Stimulated activated CD4-positive, alpha-beta T cell treated with anti-CD3 and anti-CD28 coated beads, Interleukin-15, amount 100 ng/mL, for 1 hour (primary cell): ENCODE data around the gene DNAAF3.
"Not testable (repeated sequence)": the region's sequence is repeated elsewhere in the genome, so short reads cannot be mapped to it uniquely, and the experiment has no call there.

Experiments used
- DNase-seq, 2 donors: peaks; one replicate each; pipeline ENCODE4 v3.0.0-alpha.2; 2020; ENCODE audit warnings: low read depth in 1 of 2, low spot score in 1 of 2

Gene DNAAF3

DNA sequence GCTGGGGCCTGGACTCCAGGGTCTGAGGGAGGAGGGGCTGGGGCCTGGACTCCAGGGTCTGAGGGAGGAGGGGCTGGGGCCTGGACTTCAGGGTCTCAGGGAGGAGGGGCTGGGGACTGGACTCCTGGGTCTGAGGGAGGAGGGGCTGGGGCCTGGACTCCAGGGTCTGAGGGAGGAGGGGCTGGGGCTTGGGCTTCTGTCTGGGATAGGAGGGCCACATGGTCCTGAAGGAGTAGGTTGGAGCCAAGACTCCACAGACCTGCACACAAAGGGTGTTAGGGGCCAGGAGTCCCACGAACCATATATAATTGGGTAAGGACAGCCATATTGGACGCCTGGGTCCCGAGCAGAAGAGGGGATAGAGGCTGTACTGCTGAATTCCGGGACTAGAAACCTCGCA is 10.6 kb downstream of the DNAAF3 start:
- DNase-seq: not testable (repeated sequence)

DNA sequence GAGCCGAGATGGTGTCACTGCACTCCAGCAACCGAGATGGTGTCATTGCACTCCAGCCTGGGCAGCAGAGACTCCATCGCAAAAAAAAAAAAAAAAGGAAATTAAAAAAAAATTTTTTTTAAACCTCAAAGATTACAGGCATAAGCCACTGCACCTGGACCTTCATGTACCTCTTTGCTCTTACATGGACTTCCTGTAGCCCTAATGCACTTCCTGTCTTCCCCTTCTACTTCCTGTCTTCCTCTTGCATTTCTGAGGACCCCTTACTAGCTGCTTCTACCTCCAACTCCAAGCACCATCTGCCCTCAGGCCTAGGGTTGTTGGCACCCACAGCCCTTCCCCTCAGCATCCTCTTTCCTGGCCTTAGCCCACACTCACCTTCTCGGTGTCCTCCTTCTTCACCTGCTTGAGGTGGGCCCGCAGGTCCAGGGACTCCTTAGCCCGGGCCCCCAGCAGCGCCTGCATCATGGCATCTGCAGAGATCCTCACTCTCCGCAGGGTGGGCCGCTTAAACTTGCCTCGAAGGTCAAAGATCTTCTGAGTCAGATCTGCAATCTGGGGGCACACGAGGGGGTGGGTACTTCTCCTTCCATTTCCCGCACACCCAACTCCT is 12.7 kb downstream of the DNAAF3 start:
- DNase-seq: no peak

DNA sequence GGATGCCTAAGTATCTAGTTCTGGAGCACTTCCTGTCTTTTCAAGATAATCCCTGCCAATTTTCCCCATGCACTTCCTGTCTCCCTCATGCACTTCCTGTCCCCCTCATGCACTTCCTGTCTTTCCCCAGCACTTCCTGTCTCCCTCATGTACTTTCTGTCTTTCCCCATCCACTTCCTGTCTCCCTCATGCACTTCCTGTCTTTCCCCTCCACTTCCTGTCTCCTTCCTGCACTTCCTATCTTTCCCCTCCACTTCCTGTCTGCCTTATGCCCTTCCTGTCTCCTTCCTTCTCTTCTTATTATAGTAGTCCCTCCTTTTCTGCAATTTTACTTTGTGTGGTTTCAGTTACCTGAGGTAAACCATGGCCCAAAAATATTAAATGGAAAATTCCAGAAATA is 14.4 kb downstream of the DNAAF3 start:
- no peak for DNase-seq

DNA sequence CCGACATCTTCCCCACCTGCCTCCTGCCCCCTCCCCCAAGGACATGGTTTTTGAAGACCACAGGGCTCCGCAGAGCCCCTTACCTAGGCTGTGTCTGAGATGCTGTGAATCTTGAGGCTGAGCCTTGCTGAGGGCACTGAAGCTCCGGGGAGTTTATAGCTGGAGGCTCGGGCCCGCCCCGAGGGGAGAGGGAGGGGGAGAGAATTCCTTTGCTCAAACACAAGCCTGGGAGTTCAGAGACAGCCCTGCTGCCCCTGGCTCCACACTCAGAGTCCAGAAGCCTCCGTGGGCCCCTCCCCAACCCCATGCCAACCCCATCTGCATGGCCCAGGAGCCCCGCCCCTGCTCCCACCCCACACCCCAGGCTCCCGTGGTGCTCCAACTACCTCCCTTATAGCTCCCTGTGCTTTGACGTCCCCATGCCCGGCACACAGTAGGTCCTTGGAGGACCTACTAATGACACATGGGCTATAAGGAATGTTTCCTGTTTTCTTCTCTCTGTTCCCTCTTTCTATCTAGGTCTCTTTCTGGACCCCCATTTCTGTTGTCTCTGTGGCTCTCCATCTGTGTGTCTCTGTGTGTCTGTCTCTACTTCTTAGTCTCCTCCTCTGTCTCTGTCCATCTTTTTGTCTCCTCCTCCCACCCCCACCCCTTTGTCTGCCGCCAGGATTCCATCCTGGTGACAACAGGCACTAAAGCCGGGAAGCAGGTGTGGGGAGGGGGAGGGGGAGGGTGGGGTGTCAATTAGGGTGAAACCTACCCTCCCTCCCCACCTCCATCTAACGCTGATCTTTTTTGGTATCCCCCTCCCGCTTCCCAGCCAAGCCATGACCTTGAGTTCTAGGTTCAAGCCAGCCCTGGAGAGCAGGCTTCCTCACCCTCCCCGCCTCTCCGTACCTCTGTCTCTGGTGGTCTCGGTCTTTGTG is 17.1 kb downstream of the DNAAF3 start, which contains the start of gene TNNT1:
TNNT1 (minus strand) TSS at position 129 of the 926 bp plus-strand sequence. CDS start 2,049 bp downstream, outside the sequence.
- DNase-seq: no peak

DNA sequence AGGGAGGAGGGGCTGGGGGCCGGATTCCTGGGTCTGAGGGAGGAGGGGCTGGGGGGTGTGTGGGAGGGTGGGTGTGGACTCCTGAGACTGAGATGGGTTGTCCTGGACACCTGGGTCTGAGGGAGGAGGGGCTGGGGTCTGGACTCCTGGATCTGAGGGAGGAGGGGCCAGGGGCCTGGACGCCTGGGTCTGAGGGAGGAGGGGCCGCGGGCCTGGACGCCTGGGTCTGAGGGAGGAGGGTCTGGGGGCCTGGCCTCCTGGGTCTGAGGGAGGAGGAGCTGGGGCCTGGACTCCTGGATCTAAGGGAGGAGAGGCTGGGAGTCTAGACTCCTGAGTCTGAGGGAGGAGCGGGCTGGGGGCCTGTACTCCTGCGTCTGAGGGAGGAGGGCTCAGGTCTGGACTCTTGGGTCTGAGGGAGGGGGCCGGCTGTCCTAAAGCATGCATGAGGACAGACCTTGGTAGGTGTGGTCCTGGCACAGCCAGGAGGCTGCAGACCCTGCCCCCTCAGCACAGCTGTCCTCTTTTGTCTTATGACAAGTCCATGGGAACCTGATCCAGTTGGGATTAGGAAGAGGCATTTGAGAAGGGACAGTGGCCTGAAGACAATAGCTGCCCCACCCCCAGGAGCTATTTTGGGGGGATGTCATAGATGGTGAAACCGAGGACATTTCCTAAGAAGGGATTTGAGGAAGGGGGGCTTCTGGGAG is 18.7 kb downstream of the DNAAF3 start:
- DNase-seq: no peak

DNA sequence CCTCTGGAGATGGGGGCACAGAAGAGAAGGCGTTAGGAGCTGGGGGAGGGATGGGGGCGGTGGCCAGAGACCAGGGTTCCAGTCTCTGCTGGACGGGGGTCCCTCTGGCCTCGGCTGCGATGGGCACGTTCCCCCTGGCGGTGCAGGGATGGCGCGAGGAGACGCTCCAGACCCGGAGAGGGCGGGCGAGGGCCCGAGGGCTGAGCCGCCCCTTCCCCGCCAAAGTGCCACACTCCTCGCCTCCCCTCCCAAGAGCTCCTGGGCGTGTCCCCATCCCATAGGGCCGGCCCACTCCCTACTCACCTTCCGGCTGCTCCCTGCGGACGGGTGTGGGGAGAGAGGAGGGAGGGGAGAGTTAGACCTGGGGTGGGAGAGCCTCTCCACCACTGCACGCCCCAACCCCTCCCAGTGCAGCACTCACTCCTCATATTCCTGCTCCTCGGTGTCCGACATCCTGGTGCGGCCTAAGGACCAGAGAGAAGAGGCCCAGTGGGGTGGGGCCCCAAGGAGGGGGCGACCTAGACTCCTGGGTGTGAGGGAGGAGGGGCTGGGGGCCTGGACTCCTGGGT is 19.6 kb downstream of the DNAAF3 start:
- DNase-seq: no peak

DNA sequence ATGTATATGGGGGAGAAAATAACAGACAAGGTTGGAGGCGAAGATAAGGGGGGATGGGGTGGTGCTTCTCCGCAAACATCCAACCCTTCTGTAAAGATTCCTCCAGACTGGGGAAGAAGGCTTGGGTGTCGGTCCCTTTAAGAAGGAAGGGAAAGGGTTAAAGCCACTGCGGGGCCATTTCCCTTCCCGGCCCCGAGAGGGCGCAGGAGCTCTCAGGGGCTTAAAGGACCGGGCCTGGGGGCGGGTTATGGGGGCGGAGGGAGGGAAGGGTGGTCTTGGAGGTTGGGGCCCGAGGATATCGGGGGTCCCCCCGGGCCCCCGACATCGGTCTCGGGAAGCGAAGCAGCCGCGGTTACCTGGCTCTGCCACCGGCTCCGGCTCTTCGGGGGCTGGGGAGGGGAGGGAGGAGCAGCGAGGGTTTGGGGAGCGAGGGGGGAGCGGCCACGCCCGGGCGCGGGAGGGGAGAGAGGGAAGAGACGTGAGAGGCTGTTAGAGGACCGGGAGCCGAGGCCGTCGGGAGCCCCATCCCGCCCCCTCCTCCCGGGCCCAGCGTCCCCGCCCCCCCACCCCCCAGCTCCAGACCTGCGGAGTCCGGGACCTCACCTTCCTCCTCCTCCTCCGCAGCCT is 20.2 kb downstream of the DNAAF3 start:
- no peak for DNase-seq

DNA sequence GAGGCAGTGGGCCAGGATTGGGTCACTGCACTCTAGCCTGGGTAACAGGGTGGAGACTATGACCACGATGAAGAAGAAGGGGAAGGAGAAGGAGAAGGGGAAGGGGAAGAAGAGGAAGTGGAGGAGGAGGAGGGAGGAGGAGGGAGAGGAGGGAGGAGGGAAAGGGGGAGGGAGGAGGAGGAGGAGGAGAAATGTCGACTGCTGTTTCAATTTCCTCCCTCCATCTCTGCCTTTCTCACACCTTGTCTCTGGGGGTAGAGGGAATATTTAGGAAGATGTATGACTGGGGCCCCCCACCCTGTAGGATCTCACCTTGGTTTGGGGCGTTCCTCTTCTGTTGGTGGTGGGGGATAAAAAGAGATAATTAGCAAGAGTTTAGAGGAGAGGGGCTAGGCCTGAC is 21.2 kb downstream of the DNAAF3 start:
- no peak for DNase-seq

DNA sequence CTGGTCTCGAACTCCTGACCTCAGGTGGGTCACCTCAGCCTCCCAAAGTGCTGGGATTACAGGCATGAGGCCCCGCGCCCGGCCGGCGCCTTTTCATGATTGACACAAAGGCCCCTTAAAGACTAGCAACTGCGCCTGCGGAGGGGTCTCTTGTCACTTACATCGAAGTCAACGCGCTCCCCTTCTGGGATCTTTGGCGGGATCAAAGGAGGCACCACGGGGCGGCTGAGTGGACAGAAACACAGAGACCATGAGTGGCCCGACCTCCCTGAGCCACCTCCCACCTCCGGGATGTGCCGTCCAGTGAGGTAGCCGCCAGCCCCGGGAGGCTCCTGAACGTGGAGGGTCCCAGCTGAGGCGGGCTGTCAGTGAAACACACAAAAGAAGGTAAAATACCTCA is 24.7 kb downstream of the DNAAF3 start:
- DNase-seq: no peak

DNA sequence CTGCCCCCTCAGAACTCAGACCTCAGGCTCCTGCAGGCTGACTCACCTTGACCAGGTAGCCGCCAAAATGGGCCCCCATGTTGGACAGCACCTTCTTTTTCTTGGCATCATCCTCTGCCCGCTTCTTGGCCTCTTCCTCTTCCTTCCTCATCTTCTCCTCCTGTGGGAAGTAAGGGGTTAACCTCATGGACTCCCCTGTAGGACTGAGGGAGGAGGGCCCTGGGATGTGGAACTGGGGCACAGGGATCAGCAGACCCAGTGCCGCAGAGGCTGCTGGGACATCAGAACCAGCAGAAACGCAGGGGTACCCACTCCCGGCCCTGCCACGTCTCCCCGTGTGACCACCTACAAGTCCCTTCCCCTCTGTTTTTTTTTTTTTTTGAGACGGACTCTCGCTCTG is 28.5 kb downstream of the DNAAF3 start:
- DNase-seq: no peak

DNA sequence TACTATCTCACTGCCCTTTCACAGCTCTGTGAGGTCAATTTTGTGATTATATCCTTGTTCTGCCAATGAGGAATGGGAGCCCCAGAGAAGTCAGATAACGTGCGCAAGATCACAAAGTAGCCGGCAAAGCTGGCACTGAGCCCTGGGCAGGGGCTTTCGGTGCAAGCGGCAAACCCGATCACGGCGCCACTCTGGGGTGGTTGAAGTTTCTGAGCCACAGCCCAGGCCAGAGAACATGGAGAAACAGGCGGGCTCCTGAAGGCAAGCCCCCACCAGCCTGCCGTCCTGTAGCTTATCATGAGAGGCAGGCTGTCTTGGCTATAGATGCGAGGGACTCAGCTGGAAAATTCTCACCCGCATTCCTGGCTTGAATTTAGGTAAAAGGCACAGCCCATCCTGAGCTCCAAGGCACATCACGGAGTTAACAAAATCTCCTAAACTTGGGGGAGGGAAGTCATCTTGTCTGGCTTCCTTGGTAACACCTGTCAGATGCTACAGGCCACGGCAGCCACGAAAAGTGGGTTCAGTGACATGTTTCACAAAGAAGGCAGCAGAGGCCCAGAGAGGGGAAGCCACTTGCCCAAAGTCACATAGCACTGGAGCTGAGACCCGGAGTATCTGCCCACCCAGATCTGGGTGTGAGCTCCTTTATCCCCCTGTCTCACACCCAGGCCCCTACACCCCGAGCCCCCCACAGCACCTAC is 29.9 kb downstream of the DNAAF3 start:
- DNase-seq: no peak

DNA sequence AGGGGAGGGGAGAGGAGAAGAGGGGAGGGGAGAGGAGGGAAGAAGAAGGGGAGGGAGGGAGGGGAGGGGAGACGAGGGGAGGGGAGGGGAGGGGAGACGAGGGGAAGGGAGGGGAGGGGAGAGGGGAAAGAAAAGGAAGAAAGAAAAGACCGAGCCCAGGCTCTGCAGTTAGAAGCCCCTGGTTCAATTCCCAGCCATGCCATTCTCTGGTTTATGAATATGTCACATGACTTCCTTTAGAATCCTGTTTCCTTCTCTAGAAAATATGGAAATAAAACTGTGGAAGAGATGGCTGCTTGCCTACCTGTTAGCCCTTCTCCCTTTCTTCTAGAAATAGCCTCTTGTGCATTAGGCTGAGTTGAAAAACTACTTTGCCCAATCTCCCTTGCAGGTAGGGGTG is 31.7 kb downstream of the DNAAF3 start:
- no peak for DNase-seq

DNA sequence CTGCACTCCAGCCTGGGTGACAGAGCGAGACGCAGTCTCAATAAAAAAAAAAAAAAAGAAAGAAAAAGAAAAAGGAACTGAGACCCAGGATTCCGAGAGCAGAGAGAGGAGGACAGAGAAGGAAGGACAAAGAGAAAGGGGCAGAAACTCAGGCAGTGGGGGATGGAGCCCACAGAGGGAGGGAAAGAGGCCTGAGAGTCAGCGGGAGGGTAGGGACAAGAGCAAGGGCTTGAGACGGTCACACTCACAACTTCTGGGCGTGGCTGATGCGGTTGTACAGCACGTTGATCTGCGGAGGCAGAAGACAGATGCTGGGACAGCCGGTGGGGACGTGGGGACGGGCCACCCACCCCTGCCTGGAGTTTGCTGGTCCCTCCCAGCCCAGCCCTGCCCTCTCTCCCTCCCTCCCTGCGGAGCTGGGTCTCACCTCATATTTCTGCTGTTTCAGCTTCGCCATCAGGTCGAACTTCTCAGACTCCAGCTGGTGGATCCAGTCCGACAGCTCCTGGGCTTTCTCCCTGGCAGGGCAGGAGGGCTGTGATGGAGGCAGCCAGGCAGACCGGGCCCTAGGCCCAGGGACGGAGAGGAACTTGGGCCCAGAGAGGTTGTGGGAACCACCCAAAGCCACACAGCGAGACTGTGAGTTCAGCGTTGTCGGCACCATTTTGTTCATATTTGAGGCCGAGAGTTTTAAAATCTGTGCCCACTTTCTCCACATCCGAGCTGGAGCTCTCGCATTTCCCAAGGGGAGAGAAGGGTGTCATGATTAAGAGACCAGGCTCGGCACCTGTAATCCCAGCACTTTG is 32.6 kb downstream of the DNAAF3 start:
- no peak for DNase-seq

DNA sequence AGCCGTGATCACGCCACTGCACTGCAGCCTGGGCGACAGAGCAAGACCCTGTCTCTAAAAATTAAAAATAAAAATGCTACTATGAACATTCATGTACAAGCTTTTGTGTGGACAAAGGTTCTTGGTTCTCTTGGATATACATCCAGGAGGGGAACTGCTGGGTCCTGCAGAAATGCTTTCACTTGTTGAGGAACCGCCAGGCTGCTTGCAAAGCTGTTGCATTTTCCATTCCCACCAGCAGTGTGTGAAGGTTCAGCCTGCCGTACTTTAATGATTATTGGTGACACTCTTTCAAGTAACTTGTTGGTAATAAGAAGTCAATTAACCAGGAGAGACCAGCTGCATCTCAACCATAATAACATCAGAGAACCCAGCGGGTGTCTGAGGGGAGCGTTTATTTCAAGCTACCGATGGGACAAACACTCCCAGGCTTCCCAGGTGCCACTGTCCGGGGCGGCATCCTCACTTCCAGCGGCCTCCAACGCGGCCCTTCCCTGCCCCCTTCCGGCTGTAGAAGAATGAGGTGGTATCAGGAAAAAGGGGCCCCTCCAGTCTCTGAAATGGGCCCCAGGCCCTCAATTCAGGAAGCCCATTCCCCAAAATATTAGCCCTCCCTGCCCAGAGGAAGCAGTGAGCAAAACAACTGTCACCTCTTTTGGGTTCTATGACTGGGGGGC is 33.8 kb downstream of the DNAAF3 start:
- no peak for DNase-seq

DNA sequence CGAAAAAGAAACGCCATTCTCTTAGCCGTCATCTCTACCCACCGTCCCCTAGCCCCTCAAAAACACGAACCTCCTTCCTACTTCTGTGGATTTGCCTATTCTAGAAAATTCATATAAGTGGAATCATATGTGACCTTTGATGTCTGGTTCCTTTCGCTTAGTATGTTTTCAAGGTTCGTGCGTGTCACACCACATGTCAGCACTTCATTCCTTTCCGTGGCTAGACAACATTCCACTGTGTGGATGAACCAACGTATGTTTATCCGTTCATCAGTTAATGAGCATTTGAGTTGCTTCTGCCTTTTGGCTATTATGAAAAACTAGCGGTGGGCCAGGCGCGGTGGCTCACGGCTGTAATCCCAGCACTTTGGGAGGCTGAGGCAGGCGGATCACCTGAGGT is 35.0 kb downstream of the DNAAF3 start:
- no peak for DNase-seq

DNA sequence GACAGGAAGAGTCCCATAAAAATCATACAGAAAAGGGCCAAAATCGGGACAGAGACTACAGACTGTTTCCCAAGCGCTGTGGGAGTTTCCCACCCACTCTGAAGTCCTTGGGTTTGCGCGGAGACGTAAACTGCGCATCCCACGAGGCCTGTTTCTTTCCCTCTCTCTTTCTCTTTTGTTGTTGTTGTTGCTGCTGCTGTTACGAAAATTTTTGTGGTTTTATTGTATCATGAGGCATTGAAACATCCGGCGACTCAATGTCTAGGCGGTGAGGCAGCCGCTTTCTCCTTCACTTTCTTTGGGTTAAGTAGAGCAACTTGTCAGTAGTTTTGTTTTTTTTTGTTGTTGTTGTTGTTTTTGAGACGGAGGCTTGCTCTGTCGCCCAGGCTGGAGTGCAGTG is 47.4 kb downstream of the DNAAF3 start:
- DNase-seq: no peak

DNA sequence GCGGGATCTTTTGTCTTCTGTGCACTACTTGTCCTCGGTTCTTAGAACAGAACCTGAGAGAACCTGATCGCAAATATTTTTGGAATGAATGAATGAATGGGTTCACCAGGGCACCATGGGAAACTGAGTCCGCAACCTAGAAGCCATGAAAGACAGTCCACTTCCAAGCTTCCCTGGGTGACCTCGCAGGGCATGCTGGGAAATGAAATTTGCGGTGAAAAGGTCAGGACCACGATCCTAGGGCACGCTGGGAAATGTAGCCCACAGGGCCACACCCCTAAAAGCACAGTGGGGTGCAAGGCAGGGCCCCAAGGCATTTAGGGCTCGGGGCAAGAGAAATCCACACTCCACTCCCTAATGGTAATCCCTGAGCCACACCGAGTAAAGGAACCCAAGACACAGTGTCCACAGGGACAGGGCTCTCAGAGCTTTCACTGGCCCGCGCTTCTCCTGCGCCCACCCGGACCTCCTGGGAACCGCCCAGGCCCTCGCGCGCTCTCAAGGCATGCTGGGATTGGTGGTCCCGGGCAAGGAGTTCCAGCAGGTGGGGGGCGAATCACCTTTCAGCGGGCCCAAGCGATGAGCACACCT is 47.9 kb downstream of the DNAAF3 start:
- DNase-seq: no peak

DNA sequence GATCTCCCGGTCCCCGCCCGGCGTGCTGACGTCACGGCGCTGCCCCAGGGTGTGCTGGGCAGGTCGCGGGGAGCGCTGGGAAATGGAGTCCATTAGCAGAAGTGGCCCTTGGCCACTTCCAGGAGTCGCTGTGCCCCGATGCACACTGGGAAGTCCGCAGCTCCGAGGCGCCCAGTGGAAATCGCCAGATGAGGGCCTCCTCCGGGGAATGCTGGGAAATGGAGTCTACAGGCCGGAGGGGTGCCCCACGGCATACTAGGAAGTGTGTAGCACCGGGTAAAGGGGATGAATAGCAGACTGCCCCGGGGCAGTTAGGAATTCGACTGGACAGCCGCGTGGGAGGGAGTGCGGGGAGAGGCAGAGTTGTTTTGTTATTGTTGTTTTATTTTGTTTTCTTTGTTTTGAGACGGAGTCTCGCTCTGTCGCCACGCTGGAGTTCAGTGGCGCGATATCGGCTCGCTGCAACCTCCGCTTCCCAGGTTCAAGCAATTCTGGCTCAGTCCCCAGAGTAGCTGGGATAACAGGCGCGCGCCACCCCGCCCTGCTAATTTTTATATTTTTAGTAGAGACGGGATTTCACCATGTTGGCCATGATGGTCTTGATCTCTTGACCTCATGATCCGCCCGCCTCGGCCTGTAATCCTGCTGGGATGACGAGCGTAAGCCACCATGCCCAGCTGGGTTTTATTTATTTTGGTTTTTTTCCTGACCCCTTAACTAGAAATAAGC is 48.6 kb downstream of the DNAAF3 start:
- peak; percentile 94 to 95 for DNase-seq
